ENCODE results near the gene CPLX1. TPM values are rescaled to one million over a fixed set of nuclear protein-coding genes. Genes with fewer than 3 reads are reported as not detected.

CPLX1 gene
- total and polyA plus RNA-seq, 7 experiments from 2014 or later, result 0.17 to 1.9 (median 0.58) TPM; not detected in 1

- no peak overlapping the region for H3K4me3 ChIP-seq (ENCODE audit: low read length)
- no peaks in the 10 kb centered on the region for H3K9me3 ChIP-seq (ENCODE audit: control insufficient read depth in 2 of 3, low read length in 3 of 3)
- Mint-ChIP-seq H3K27ac (peak overlapping the region in 3 of 9 donors; percentile 21 to 73 (median 31)), H3K27me3 (no peaks in the 10 kb centered on the region), H3K36me3 (peaks cover 5 to 78% (median 34%) of the 10 kb centered on the region in 5 donors), H3K9me3 (peaks cover 0 to 20% (median 0%) of the 10 kb centered on the region in 11 donors), H3K4me1 (peaks cover 0 to 30% (median 22%) of the 10 kb centered on the region in 7 donors), H3K4me3 (no peak overlapping the region)
- H3K27ac ChIP-seq (ENCODE audit: low read depth, low read length), result no peak overlapping the region
- no peaks in the 10 kb centered on the region for H3K27me3 ChIP-seq (ENCODE audit: control insufficient read depth in 2 of 2, insufficient read depth in 2 of 2, low read length in 2 of 2)
- peaks cover 0 to 76% (median 3%) of the 10 kb centered on the region in 3 experiments for H3K36me3 ChIP-seq (ENCODE audit: control insufficient read depth in 2 of 3, insufficient read depth in 3 of 3, low read length in 3 of 3)
- CTCF ChIA-PET, result no interaction called here
- intact Hi-C loops (cut with micrococcal nuclease), result no loop called here
- POLR2A ChIA-PET, result interaction anchor here (0.6 to 2.1 kb wide), 3 partner anchors 15 to 42 kb away, joined by 3 to 7 read pairs (median 3); no protein-coding TSS in a partner anchor
- DNase-seq (no peak), ATAC-seq (no peak)
- H3K4me1 ChIP-seq (ENCODE audit: control insufficient read depth in 2 of 2, insufficient read depth in 2 of 2, low read length in 2 of 2), result no peaks in the 10 kb centered on the region
These were observed 59.2 kb downstream of the CPLX1 start for GRCh38 chr4:766559-767283.

DNA sequence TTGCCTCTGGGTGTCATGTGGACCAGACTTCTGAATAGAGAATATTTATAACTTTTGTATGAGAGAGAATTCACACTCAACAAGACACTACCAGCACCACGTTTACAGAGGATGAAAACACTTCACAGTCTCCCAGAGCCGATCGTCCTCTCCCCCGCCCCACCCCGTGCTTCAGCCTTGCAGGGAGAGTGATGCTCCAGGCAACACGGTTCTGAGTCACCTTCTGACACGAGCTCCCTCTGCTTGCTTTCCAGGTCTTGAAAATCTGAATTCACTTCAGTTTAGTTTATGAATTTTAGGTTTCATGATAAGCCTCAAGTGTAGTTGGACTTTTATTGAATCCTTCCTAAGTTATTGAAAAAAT, 59.8 kb downstream of the CPLX1 start:
- no peak overlapping the region for H3K4me3 Mint-ChIP-seq

DNA sequence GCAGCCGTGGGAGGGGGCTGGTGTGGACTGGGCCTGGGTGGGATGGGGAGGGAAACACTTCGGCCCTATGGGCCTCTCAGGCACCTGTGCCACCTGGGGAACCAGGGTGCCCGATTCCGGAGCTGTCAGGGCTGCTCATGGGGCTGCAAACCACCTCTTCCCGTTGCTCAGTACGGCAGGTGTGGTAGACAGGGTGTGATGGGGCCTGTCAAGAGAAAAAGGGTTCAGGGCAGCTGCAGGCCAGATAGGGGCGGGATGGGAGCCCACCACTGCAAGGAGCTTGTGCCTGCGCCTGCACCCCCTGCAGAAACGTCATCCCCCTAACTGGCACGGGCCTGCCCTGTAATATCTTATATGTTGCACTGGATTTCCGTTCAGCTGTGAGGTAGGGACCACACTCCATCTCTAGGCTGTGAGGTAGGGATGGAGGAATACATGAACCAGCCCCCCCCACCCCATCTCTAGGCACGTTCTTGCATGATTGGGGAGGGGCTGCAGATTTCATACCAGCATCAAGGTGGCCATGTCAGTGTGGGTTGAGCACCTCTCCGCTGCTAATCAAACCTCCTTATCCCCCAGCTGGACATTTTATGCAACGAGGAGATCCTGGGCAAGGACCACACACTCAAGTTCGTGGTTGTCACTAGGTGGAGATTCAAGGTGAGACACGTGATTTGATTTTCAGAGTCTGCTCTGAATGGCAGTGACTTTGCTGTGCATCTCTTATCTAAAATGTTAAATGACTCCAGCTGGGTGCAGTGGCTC, 61.3 kb downstream of the CPLX1 start:
- Histone ChIP-seq H3K27me3 (ENCODE audit: control insufficient read depth in 2 of 2, insufficient read depth in 2 of 2, low read length in 2 of 2) (no peaks in the 10 kb centered on the region), H3K27ac (ENCODE audit: low read depth, low read length) (no peak overlapping the region), H3K36me3 (ENCODE audit: control insufficient read depth in 2 of 3, insufficient read depth in 3 of 3, low read length in 3 of 3) (peaks cover 0 to 62% (median 3%) of the 10 kb centered on the region in 3 experiments), H3K4me1 (ENCODE audit: control insufficient read depth in 2 of 2, insufficient read depth in 2 of 2, low read length in 2 of 2) (no peaks in the 10 kb centered on the region), H3K4me3 (ENCODE audit: low read length) (no peak overlapping the region), H3K9me3 (ENCODE audit: control insufficient read depth in 2 of 3, low read length in 3 of 3) (no peaks in the 10 kb centered on the region)
- ATAC-seq (peak; percentile 28), DNase-seq (no peak)
- H3K4me3 Mint-ChIP-seq, result no peak overlapping the region
- CTCF ChIA-PET, result no interaction called here
- H3K36me3 Mint-ChIP-seq, result peaks cover 5 to 84% (median 46%) of the 10 kb centered on the region in 5 donors
- H3K4me1 Mint-ChIP-seq, result peaks cover 7 to 33% (median 18%) of the 10 kb centered on the region in 7 donors
- POLR2A ChIA-PET, result no interaction called here
- H3K9me3 Mint-ChIP-seq, result peaks cover 0 to 20% (median 0%) of the 10 kb centered on the region in 11 donors
- no peaks in the 10 kb centered on the region for H3K27me3 Mint-ChIP-seq
- intact Hi-C loops (cut with micrococcal nuclease), result no loop called here
- H3K27ac Mint-ChIP-seq, result peak overlapping the region in 3 of 9 donors; percentile 6 to 44 (median 29)

More for the DNA sequence above, 59.8 kb downstream of the CPLX1 start:
- Histone ChIP-seq H3K4me1 (ENCODE audit: control insufficient read depth in 2 of 2, insufficient read depth in 2 of 2, low read length in 2 of 2) (no peaks in the 10 kb centered on the region), H3K27ac (ENCODE audit: low read depth, low read length) (no peak overlapping the region), H3K4me3 (ENCODE audit: low read length) (no peak overlapping the region), H3K9me3 (ENCODE audit: control insufficient read depth in 2 of 3, low read length in 3 of 3) (no peaks in the 10 kb centered on the region), H3K27me3 (ENCODE audit: control insufficient read depth in 2 of 2, insufficient read depth in 2 of 2, low read length in 2 of 2) (no peaks in the 10 kb centered on the region), H3K36me3 (ENCODE audit: control insufficient read depth in 2 of 3, insufficient read depth in 3 of 3, low read length in 3 of 3) (peaks cover 0 to 72% (median 3%) of the 10 kb centered on the region in 3 experiments)
- no peak for ATAC-seq
- no peaks in the 10 kb centered on the region for H3K27me3 Mint-ChIP-seq
- intact Hi-C loops (cut with micrococcal nuclease), result no loop called here
- POLR2A ChIA-PET, result no interaction called here
- CTCF ChIA-PET, result no interaction called here
- H3K27ac Mint-ChIP-seq, result peak overlapping the region in 4 of 9 donors; percentile 21 to 62 (median 36)
- H3K9me3 Mint-ChIP-seq, result peaks cover 0 to 20% (median 0%) of the 10 kb centered on the region in 11 donors
- no peak for DNase-seq
- peaks cover 5 to 81% (median 39%) of the 10 kb centered on the region in 5 donors for H3K36me3 Mint-ChIP-seq
- peaks cover 0 to 31% (median 20%) of the 10 kb centered on the region in 7 donors for H3K4me1 Mint-ChIP-seq

DNA sequence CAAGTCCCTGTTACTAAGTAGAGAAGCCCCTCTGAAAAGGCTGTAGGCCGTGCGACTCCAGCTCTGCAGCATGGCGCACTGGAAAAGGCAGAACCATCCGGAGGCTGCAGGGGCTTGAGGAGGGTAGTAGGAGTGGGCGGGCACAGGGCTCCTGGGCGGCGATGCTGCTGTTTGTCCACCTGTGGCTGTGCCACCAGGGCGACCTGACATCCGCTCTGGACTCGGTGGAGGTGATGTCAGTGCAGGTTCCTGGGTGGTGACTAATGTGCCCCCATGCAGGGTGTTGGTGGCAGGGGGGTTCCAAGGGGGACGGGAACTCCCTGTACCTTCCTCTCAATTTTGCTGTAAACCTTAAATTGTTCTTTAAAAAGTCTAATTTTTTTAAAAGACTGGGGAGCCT, 62.0 kb downstream of the CPLX1 start:
- H3K9me3 ChIP-seq (ENCODE audit: control insufficient read depth in 2 of 3, low read length in 3 of 3), result no peaks in the 10 kb centered on the region
- DNase-seq (no peak), ATAC-seq (peak; percentile 32)
- Mint-ChIP-seq H3K36me3 (peaks cover 5 to 79% (median 46%) of the 10 kb centered on the region in 5 donors), H3K27ac (peak overlapping the region in 4 of 9 donors; percentile 11 to 34 (median 32)), H3K9me3 (peaks cover 0 to 20% (median 0%) of the 10 kb centered on the region in 11 donors), H3K27me3 (no peaks in the 10 kb centered on the region), H3K4me1 (peaks cover 7 to 30% (median 13%) of the 10 kb centered on the region in 7 donors), H3K4me3 (no peak overlapping the region)
- peaks cover 0 to 57% (median 3%) of the 10 kb centered on the region in 3 experiments for H3K36me3 ChIP-seq (ENCODE audit: control insufficient read depth in 2 of 3, insufficient read depth in 3 of 3, low read length in 3 of 3)
- H3K27ac ChIP-seq (ENCODE audit: low read depth, low read length), result no peak overlapping the region
- intact Hi-C loops (cut with micrococcal nuclease), result no loop called here
- no peak overlapping the region for H3K4me3 ChIP-seq (ENCODE audit: low read length)
- H3K4me1 ChIP-seq (ENCODE audit: control insufficient read depth in 2 of 2, insufficient read depth in 2 of 2, low read length in 2 of 2), result no peaks in the 10 kb centered on the region
- POLR2A ChIA-PET, result no interaction called here
- no peaks in the 10 kb centered on the region for H3K27me3 ChIP-seq (ENCODE audit: control insufficient read depth in 2 of 2, insufficient read depth in 2 of 2, low read length in 2 of 2)
- CTCF ChIA-PET, result no interaction called here

DNA sequence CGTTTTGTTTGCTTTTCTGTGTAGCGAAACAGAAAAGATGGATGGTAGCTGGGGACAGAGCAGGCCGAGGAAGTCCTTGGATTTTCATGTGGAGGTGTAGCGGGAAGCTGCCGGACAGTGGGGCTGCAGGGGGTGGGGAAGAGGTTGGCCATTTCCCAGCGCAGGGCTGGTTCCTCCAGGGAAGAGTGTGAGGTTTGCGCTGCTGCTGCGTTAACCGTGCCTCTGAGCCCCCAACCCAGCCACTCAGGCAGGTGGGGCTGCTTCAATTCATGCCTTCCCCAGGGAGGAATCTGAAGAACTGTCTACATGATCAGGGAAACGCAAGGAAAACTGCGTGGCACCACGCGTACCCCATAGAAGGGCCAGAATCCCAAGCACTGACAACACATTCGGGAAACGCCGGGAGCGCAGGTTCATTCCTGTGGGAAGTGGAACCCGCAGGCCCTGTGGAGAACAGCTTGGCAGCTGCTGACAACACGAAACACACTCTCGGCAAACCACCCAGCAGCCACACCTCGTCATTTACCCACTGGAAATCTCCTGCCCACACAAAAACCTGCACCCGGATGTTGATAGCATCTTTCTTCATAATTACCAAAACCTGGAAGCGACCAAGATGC, 62.6 kb downstream of the CPLX1 start:
- ATAC-seq, result no peak
- POLR2A ChIA-PET, result no interaction called here
- CTCF ChIA-PET, result no interaction called here
- H3K4me1 ChIP-seq (ENCODE audit: control insufficient read depth in 2 of 2, insufficient read depth in 2 of 2, low read length in 2 of 2), result no peaks in the 10 kb centered on the region
- H3K27ac Mint-ChIP-seq, result peak overlapping the region in 5 of 9 donors; percentile 11 to 65 (median 33)
- intact Hi-C loops (cut with micrococcal nuclease), result no loop called here
- peaks cover 0 to 53% (median 3%) of the 10 kb centered on the region in 3 experiments for H3K36me3 ChIP-seq (ENCODE audit: control insufficient read depth in 2 of 3, insufficient read depth in 3 of 3, low read length in 3 of 3)
- DNase-seq, result no peak
- no peaks in the 10 kb centered on the region for H3K27me3 Mint-ChIP-seq
- H3K9me3 Mint-ChIP-seq, result peaks cover 0 to 20% (median 0%) of the 10 kb centered on the region in 11 donors
- H3K36me3 Mint-ChIP-seq, result peaks cover 5 to 79% (median 46%) of the 10 kb centered on the region in 5 donors
- H3K9me3 ChIP-seq (ENCODE audit: control insufficient read depth in 2 of 3, low read length in 3 of 3), result no peaks in the 10 kb centered on the region
- H3K27ac ChIP-seq (ENCODE audit: low read depth, low read length), result no peak overlapping the region
- peaks cover 7 to 30% (median 13%) of the 10 kb centered on the region in 7 donors for H3K4me1 Mint-ChIP-seq
- no peak overlapping the region for H3K4me3 ChIP-seq (ENCODE audit: low read length)
- no peak overlapping the region for H3K4me3 Mint-ChIP-seq
- no peaks in the 10 kb centered on the region for H3K27me3 ChIP-seq (ENCODE audit: control insufficient read depth in 2 of 2, insufficient read depth in 2 of 2, low read length in 2 of 2)
